DND-41 (cell line): ENCODE measurements around the gene VCX3A.

Experiments used
- CTCF ChIP-seq: IDR thresholded peaks from 2 replicates; pipeline ENCODE4 v1.5.1; 2012; ENCODE audit warnings: borderline replicate concordance, low read length, moderate library complexity, mild to moderate bottlenecking; ENCODE audit not compliant: poor library complexity, severe bottlenecking; ENCODE audit errors: extremely low read depth
- EZH2 ChIP-seq: IDR thresholded peaks from 3 replicates; pipeline ENCODE4 v1.6.1; 2012; ENCODE audit warnings: borderline replicate concordance, low read depth, mild to moderate bottlenecking, moderate library complexity, low read length, inconsistent platforms; ENCODE audit not compliant: severe bottlenecking

- TF ChIP-seq EZH2 (no peak), CTCF (no peak)
Measured at GRCh38 chrX:6568031-6568430, 33.1 kb upstream of the VCX3A start.
